Memory B cell (primary cell): ENCODE data around the gene EFCAB6.

Experiments used
- ATAC-seq: fragments of 150-1000 bp; cut with Tn5 transposase; 2 replicates; pipeline ENCODE4 v1.10.0; 2021; ENCODE audit warnings: low read depth, mild to moderate bottlenecking, moderate library complexity
- DNase-seq, 2 donors: peaks; one replicate each; pipeline ENCODE4 v3.0.0; 2022; ENCODE audit warnings: low spot score in 2 of 2
- H3K27ac Mint-ChIP-seq: one replicate; pipeline ENCODE4 v1.8.0; 2022; ENCODE audit warnings: mild to moderate bottlenecking, moderate library complexity, mixed read lengths
- H3K27me3 Mint-ChIP-seq: one replicate; pipeline ENCODE4 v1.8.0; 2022; ENCODE audit warnings: mixed read lengths
- H3K36me3 Mint-ChIP-seq: one replicate; pipeline ENCODE4 v1.8.0; 2022; ENCODE audit warnings: mild to moderate bottlenecking, mixed read lengths
- H3K4me1 Mint-ChIP-seq: one replicate; pipeline ENCODE4 v1.8.0; 2022; ENCODE audit warnings: mixed read lengths
- H3K4me3 Mint-ChIP-seq: one replicate; pipeline ENCODE4 v1.8.0; 2022; ENCODE audit warnings: mild to moderate bottlenecking, moderate library complexity, mixed read lengths
- H3K9me3 Mint-ChIP-seq: one replicate; pipeline ENCODE4 v1.8.0; 2022; ENCODE audit warnings: mixed read lengths

The EFCAB6 gene

GRCh38 chr22:43789452-43789851, 22.7 kb downstream of the EFCAB6 start:
- no peak for DNase-seq
- H3K36me3 Mint-ChIP-seq = no peaks in the 10 kb centered on the region
- H3K27me3 Mint-ChIP-seq = no peaks in the 10 kb centered on the region
- H3K27ac Mint-ChIP-seq = no peak overlapping the region
- H3K4me3 Mint-ChIP-seq = no peak overlapping the region
- no peak for ATAC-seq
- H3K9me3 Mint-ChIP-seq = no peaks in the 10 kb centered on the region
- H3K4me1 Mint-ChIP-seq = no peaks in the 10 kb centered on the region

GRCh38 chr22:43783777-43784176, 28.3 kb downstream of the EFCAB6 start:
- no peaks in the 10 kb centered on the region for H3K27me3 Mint-ChIP-seq
- no peak overlapping the region for H3K27ac Mint-ChIP-seq
- H3K9me3 Mint-ChIP-seq = no peaks in the 10 kb centered on the region
- no peaks in the 10 kb centered on the region for H3K4me1 Mint-ChIP-seq
- DNase-seq = no peak
- H3K4me3 Mint-ChIP-seq = no peak overlapping the region
- no peak for ATAC-seq
- no peaks in the 10 kb centered on the region for H3K36me3 Mint-ChIP-seq

GRCh38 chr22:43782448-43782847, 29.7 kb downstream of the EFCAB6 start:
- H3K27me3 Mint-ChIP-seq = no peaks in the 10 kb centered on the region
- H3K27ac Mint-ChIP-seq = no peak overlapping the region
- ATAC-seq (no peak), DNase-seq (no peak)
- no peak overlapping the region for H3K4me3 Mint-ChIP-seq
- no peaks in the 10 kb centered on the region for H3K9me3 Mint-ChIP-seq
- H3K36me3 Mint-ChIP-seq = no peaks in the 10 kb centered on the region
- no peaks in the 10 kb centered on the region for H3K4me1 Mint-ChIP-seq

- no peaks in the 10 kb centered on the region for H3K4me1 Mint-ChIP-seq
- no peak overlapping the region for H3K4me3 Mint-ChIP-seq
- H3K27ac Mint-ChIP-seq = no peak overlapping the region
- H3K9me3 Mint-ChIP-seq = no peaks in the 10 kb centered on the region
- ATAC-seq (no peak), DNase-seq (no peak)
- H3K36me3 Mint-ChIP-seq = no peaks in the 10 kb centered on the region
- H3K27me3 Mint-ChIP-seq = peaks cover 11% of the 10 kb centered on the region
These were observed 34.8 kb downstream of the EFCAB6 start for GRCh38 chr22:43777286-43777685.

GRCh38 chr22:43776081-43776670, 35.9 kb downstream of the EFCAB6 start:
- no peak overlapping the region for H3K4me3 Mint-ChIP-seq
- no peaks in the 10 kb centered on the region for H3K4me1 Mint-ChIP-seq
- ATAC-seq (no peak), DNase-seq (no peak)
- H3K9me3 Mint-ChIP-seq = no peaks in the 10 kb centered on the region
- H3K27ac Mint-ChIP-seq = no peak overlapping the region
- no peaks in the 10 kb centered on the region for H3K36me3 Mint-ChIP-seq
- H3K27me3 Mint-ChIP-seq = peaks cover 11% of the 10 kb centered on the region

- DNase-seq (no peak), ATAC-seq (no peak)
- Mint-ChIP-seq H3K27me3 (peaks cover 11% of the 10 kb centered on the region), H3K9me3 (no peaks in the 10 kb centered on the region), H3K36me3 (no peaks in the 10 kb centered on the region), H3K4me1 (no peaks in the 10 kb centered on the region), H3K4me3 (no peak overlapping the region), H3K27ac (no peak overlapping the region)
These were observed 37.7 kb downstream of the EFCAB6 start for GRCh38 chr22:43774318-43774915.

- no peaks in the 10 kb centered on the region for H3K9me3 Mint-ChIP-seq
- DNase-seq (no peak), ATAC-seq (no peak)
- H3K4me1 Mint-ChIP-seq = no peaks in the 10 kb centered on the region
- no peak overlapping the region for H3K4me3 Mint-ChIP-seq
- no peaks in the 10 kb centered on the region for H3K36me3 Mint-ChIP-seq
- H3K27ac Mint-ChIP-seq = no peak overlapping the region
- peaks cover 11% of the 10 kb centered on the region for H3K27me3 Mint-ChIP-seq
These were observed 39.3 kb downstream of the EFCAB6 start for GRCh38 chr22:43772831-43773230.

- H3K4me3 Mint-ChIP-seq = no peak overlapping the region
These were observed 56.7 kb downstream of the EFCAB6 start for GRCh38 chr22:43755452-43755851.

GRCh38 chr22:43755011-43755410, 57.1 kb downstream of the EFCAB6 start:
- Mint-ChIP-seq H3K36me3 (no peaks in the 10 kb centered on the region), H3K9me3 (peaks cover 3% of the 10 kb centered on the region), H3K4me1 (no peaks in the 10 kb centered on the region), H3K4me3 (no peak overlapping the region), H3K27ac (no peak overlapping the region), H3K27me3 (peaks cover 12% of the 10 kb centered on the region)
- DNase-seq (no peak), ATAC-seq (no peak)

More at GRCh38 chr22:43755452-43755851, 56.7 kb downstream of the EFCAB6 start:
- no peaks in the 10 kb centered on the region for H3K4me1 Mint-ChIP-seq
- ATAC-seq (no peak), DNase-seq (no peak)
- H3K27ac Mint-ChIP-seq = no peak overlapping the region
- peaks cover 3% of the 10 kb centered on the region for H3K9me3 Mint-ChIP-seq
- peaks cover 10% of the 10 kb centered on the region for H3K27me3 Mint-ChIP-seq
- H3K36me3 Mint-ChIP-seq = no peaks in the 10 kb centered on the region

GRCh38 chr22:43754176-43754575, 57.9 kb downstream of the EFCAB6 start:
- DNase-seq = no peak
- Mint-ChIP-seq H3K27ac (no peak overlapping the region), H3K4me3 (no peak overlapping the region), H3K36me3 (no peaks in the 10 kb centered on the region), H3K27me3 (peaks cover 12% of the 10 kb centered on the region), H3K9me3 (peaks cover 3% of the 10 kb centered on the region), H3K4me1 (no peaks in the 10 kb centered on the region)
- no peak for ATAC-seq

GRCh38 chr22:43753688-43754087, 58.4 kb downstream of the EFCAB6 start:
- Mint-ChIP-seq H3K36me3 (no peaks in the 10 kb centered on the region), H3K9me3 (peaks cover 3% of the 10 kb centered on the region)
- DNase-seq = no peak

GRCh38 chr22:43750751-43751150, 61.4 kb downstream of the EFCAB6 start:
- H3K27ac Mint-ChIP-seq = no peak overlapping the region
- ATAC-seq = no peak
- no peak for DNase-seq
- no peaks in the 10 kb centered on the region for H3K9me3 Mint-ChIP-seq
- H3K4me3 Mint-ChIP-seq = no peak overlapping the region
- H3K27me3 Mint-ChIP-seq = peaks cover 14% of the 10 kb centered on the region
- H3K4me1 Mint-ChIP-seq = no peaks in the 10 kb centered on the region
- no peaks in the 10 kb centered on the region for H3K36me3 Mint-ChIP-seq

More at GRCh38 chr22:43753688-43754087, 58.4 kb downstream of the EFCAB6 start:
- no peak overlapping the region for H3K4me3 Mint-ChIP-seq
- no peak overlapping the region for H3K27ac Mint-ChIP-seq
- H3K4me1 Mint-ChIP-seq = no peaks in the 10 kb centered on the region
- H3K27me3 Mint-ChIP-seq = peaks cover 12% of the 10 kb centered on the region
- ATAC-seq = no peak

GRCh38 chr22:43749473-43749872, 62.6 kb downstream of the EFCAB6 start:
- ATAC-seq (no peak), DNase-seq (no peak)
- H3K36me3 Mint-ChIP-seq = no peaks in the 10 kb centered on the region
- no peaks in the 10 kb centered on the region for H3K4me1 Mint-ChIP-seq
- no peaks in the 10 kb centered on the region for H3K9me3 Mint-ChIP-seq
- H3K27ac Mint-ChIP-seq = no peak overlapping the region
- peaks cover 14% of the 10 kb centered on the region for H3K27me3 Mint-ChIP-seq
- no peak overlapping the region for H3K4me3 Mint-ChIP-seq

GRCh38 chr22:43747877-43748276, 64.2 kb downstream of the EFCAB6 start:
- no peak overlapping the region for H3K4me3 Mint-ChIP-seq
- peaks cover 24% of the 10 kb centered on the region for H3K27me3 Mint-ChIP-seq
- no peaks in the 10 kb centered on the region for H3K36me3 Mint-ChIP-seq
- DNase-seq (no peak), ATAC-seq (no peak)
- peaks cover 2% of the 10 kb centered on the region for H3K9me3 Mint-ChIP-seq
- peaks cover 4% of the 10 kb centered on the region for H3K4me1 Mint-ChIP-seq
- H3K27ac Mint-ChIP-seq = no peak overlapping the region

GRCh38 chr22:43747058-43747457, 65.0 kb downstream of the EFCAB6 start:
- peaks cover 24% of the 10 kb centered on the region for H3K27me3 Mint-ChIP-seq
- no peak for DNase-seq
- peaks cover 2% of the 10 kb centered on the region for H3K9me3 Mint-ChIP-seq
- H3K27ac Mint-ChIP-seq = no peak overlapping the region
- H3K4me3 Mint-ChIP-seq = no peak overlapping the region
- H3K4me1 Mint-ChIP-seq = peaks cover 4% of the 10 kb centered on the region
- no peak for ATAC-seq
- H3K36me3 Mint-ChIP-seq = no peaks in the 10 kb centered on the region
